Cardiac fibroblast (primary cell): Measurements from ENCODE around the gene TNRC18.
A peak's percentile ranks its signal among the peaks of the same experiment; 100 is the strongest.

ENCODE experiments used
- DNase-seq, 2 donors: peaks; one replicate each; pipeline versions ENCODE4 v3.0.0 to v3.0.0-alpha.2; 2010; ENCODE audit warnings: low read depth in 2 of 2
- H3K4me3 ChIP-seq, 2 donors: replicated peaks in 1 of 2; 1 replicate in 1 of 2; 2 replicates in 1 of 2; pipeline ENCODE4 v1.5.1; 2011; ENCODE audit warnings: low read depth in 2 of 2, low read length in 2 of 2, mild to moderate bottlenecking in 2 of 2, moderate library complexity in 1 of 2
- TF ChIP-seq, protein P1 (sequence below): IDR thresholded peaks from one replicate; pipeline ENCODE4 v1.5.1; 2011; ENCODE audit warnings: low read depth, mild to moderate bottlenecking, low read length, inconsistent platforms

TNRC18 gene

GRCh38 chr7:5359344-5359743 lies 64.3 kb downstream of the TNRC18 start:
- TF ChIP-seq, protein P1, sequence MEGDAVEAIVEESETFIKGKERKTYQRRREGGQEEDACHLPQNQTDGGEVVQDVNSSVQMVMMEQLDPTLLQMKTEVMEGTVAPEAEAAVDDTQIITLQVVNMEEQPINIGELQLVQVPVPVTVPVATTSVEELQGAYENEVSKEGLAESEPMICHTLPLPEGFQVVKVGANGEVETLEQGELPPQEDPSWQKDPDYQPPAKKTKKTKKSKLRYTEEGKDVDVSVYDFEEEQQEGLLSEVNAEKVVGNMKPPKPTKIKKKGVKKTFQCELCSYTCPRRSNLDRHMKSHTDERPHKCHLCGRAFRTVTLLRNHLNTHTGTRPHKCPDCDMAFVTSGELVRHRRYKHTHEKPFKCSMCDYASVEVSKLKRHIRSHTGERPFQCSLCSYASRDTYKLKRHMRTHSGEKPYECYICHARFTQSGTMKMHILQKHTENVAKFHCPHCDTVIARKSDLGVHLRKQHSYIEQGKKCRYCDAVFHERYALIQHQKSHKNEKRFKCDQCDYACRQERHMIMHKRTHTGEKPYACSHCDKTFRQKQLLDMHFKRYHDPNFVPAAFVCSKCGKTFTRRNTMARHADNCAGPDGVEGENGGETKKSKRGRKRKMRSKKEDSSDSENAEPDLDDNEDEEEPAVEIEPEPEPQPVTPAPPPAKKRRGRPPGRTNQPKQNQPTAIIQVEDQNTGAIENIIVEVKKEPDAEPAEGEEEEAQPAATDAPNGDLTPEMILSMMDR = no peak
- H3K4me3 ChIP-seq = no peak overlapping the region
- no peak for DNase-seq

- no peak for DNase-seq
- H3K4me3 ChIP-seq = no peak overlapping the region
- TF ChIP-seq, protein P1 = no peak
Measured at GRCh38 chr7:5357951-5358350, 65.7 kb downstream of the TNRC18 start.

- no peak overlapping the region for H3K4me3 ChIP-seq
- TF ChIP-seq, protein P1 = no peak
- DNase-seq = no peak
Measured at GRCh38 chr7:5356751-5357119, 66.9 kb downstream of the TNRC18 start.

GRCh38 chr7:5354460-5355232 lies 69.0 kb downstream of the TNRC18 start:
- peak; percentile 21 to 33 for DNase-seq

DNA sequence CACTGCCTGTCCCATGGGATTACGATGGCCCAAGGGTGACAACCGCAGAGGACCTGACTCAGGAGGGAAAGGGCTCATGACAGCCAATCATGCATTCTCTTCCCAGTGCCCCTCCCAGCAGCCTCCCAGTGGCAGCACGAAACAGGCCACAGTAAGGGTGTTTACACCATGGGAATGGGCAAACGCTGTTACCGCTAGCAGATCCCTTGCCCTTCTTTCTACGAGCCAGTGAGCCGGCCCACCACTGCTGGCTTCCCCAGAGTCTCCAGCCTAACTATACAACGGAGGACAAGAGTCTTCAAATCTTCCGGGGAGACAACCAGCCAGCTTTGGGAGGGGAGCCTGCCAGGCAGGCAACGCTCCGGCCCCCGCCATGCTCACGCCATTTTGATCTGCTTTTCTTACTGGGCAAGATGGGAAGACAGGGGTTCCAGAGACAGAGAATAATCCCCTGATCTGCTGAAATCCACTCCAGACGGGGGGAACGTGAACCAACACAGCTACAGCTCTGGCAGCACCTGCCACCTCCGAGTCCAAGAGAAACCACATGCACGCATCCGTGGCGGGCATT lies 71.1 kb downstream of the TNRC18 start:
- TF ChIP-seq, protein P1 = no peak
- H3K4me3 ChIP-seq = no peak overlapping the region
- no peak for DNase-seq

More at GRCh38 chr7:5354460-5355232, 69.0 kb downstream of the TNRC18 start:
- TF ChIP-seq, protein P1 = no peak
- H3K4me3 ChIP-seq = no peak overlapping the region

GRCh38 chr7:5351507-5352265 lies 71.9 kb downstream of the TNRC18 start:
- TF ChIP-seq, protein P1 = no peak
- no peak for DNase-seq
- H3K4me3 ChIP-seq = no peak overlapping the region
